Peyer's patch (tissue), 4 donors: ENCODE measurements around the gene SGF29.

Experiments used
- CTCF ChIP-seq, 6 experiments: fragments of 450-650 bp in 4 of 6; fragments of 200-600 bp in 2 of 6; sonication (generic) in 1 of 6; IDR thresholded peaks; one replicate each; pipeline ENCODE4 v1.5.1; 2017 to 2019; ENCODE audit warnings: antibody characterized with exemption in 6 of 6, mild to moderate bottlenecking in 3 of 6, moderate library complexity in 1 of 6
- POLR2A ChIP-seq, 2 donors: fragments of 450-650 bp; IDR thresholded peaks; one replicate each; pipeline ENCODE4 v1.5.1; 2017; ENCODE audit warnings: antibody characterized with exemption in 2 of 2, mild to moderate bottlenecking in 2 of 2, moderate library complexity in 2 of 2

GRCh38 chr16:28513484-28514181, 40.1 kb upstream of the SGF29 start:
- TF ChIP-seq CTCF (IDR thresholded peaks at IDR 0.05) = no peak
- no peak for TF ChIP-seq POLR2A (IDR thresholded peaks at IDR 0.05)
